Measurements from ENCODE around the gene ICAM4.

ICAM4 gene

GRCh38 chr19:10291554-10292205, 4.9 kb downstream of the ICAM4 start:
- no peak for DNase-seq (ENCODE audit: low spot score)

GRCh38 chr19:10292206-10292788, 5.5 kb downstream of the ICAM4 start:
- peak; percentile 96 for DNase-seq (ENCODE audit: low spot score)

GRCh38 chr19:10292789-10293636, 6.3 kb downstream of the ICAM4 start:
- DNase-seq (ENCODE audit: low spot score), result peak; percentile 28

GRCh38 chr19:10293637-10294367, 7.0 kb downstream of the ICAM4 start:
- no peak for DNase-seq (ENCODE audit: low spot score)

GRCh38 chr19:10294368-10294697, 7.6 kb downstream of the ICAM4 start:
- DNase-seq (ENCODE audit: low spot score), result no peak

GRCh38 chr19:10295305-10295846, 8.6 kb downstream of the ICAM4 start:
- peak; percentile 85 for DNase-seq (ENCODE audit: low spot score)

- DNase-seq (ENCODE audit: low spot score), result no peak
These were observed 9.3 kb downstream of the ICAM4 start for GRCh38 chr19:10295847-10296591.

GRCh38 chr19:10299545-10300458, 13.0 kb downstream of the ICAM4 start:
- no peak for DNase-seq (ENCODE audit: low spot score)

- DNase-seq (ENCODE audit: low spot score), result no peak
These were observed 18.5 kb downstream of the ICAM4 start for GRCh38 chr19:10305139-10305806.

GRCh38 chr19:10306327-10306726, 19.6 kb downstream of the ICAM4 start:
- DNase-seq (ENCODE audit: low spot score), result no peak

GRCh38 chr19:10309423-10309822, 22.7 kb downstream of the ICAM4 start, which contains the start of gene ZGLP1:
Gene ZGLP1, minus strand, starts transcription at chr19:10309815.
- no peak for DNase-seq (ENCODE audit: low spot score)

GRCh38 chr19:10315335-10316214, 28.8 kb downstream of the ICAM4 start, which contains the start of gene FDX2:
Gene FDX2, minus strand, starts transcription at chr19:10316015. Its CDS starts 19 bp downstream, at chr19:10315996.
- peak; percentile 97 for DNase-seq (ENCODE audit: low spot score)

GRCh38 chr19:10316229-10317044, 29.7 kb downstream of the ICAM4 start:
- DNase-seq (ENCODE audit: low spot score), result no peak

- no peak for DNase-seq (ENCODE audit: low spot score)
These were observed 30.5 kb downstream of the ICAM4 start for GRCh38 chr19:10317045-10317856.

GRCh38 chr19:10317857-10318462, 31.2 kb downstream of the ICAM4 start:
- DNase-seq (ENCODE audit: low spot score), result no peak

Measured in HuH-7.5 (cell line).